KG1 (cell line): ENCODE data around the gene ROM1.
"Not testable (repeated sequence)": the region's sequence is repeated elsewhere in the genome, so short reads cannot be mapped to it uniquely, and the experiment has no call there.

Experiments
- DNase-seq: peaks from one replicate; lab custom pipeline; 2025; lab: John Stamatoyannopoulos, UW

Gene ROM1

GRCh38 chr11:62649486-62649885 is 36.4 kb downstream of the ROM1 start:
- DNase-seq, result no peak

- DNase-seq, result not testable (repeated sequence)
Observed at GRCh38 chr11:62650283-62650682, 37.2 kb downstream of the ROM1 start.

GRCh38 chr11:62652161-62653006 is 39.3 kb downstream of the ROM1 start:
- DNase-seq, result no peak

- no peak for DNase-seq
Observed at GRCh38 chr11:62654297-62654696, 41.2 kb downstream of the ROM1 start.

GRCh38 chr11:62656796-62657429 is 43.9 kb downstream of the ROM1 start:
- DNase-seq, result no peak

- DNase-seq, result peak; percentile 91
Observed at GRCh38 chr11:62664405-62665074, 51.5 kb downstream of the ROM1 start.
